K562 (cell line): ENCODE results near the gene RNF123. TPM values are rescaled to one million over a fixed set of nuclear protein-coding genes. Genes with fewer than 3 reads are reported as not detected.

Source experiments
- EWSR1 ChIP-seq: fragments of 450-650 bp; IDR thresholded peaks from 2 replicates; pipeline ENCODE4 v1.6.1; 2018; ENCODE audit warnings: borderline replicate concordance, mild to moderate bottlenecking, low read depth, moderate library complexity; ENCODE audit not compliant: partially characterized antibody
- FOXJ2 ChIP-seq: fragments of 200-800 bp; sonication (Bioruptor generic); IDR thresholded peaks from 2 replicates; pipeline ENCODE4 v1.6.1; 2016; ENCODE audit warnings: missing genetic modification characterization, missing compliant biosample characterization
- GATA2 ChIP-seq: sonication (generic); formaldehyde crosslinking; IDR thresholded peaks from 2 replicates; pipeline ENCODE4 v1.4.0; 2020; ENCODE audit warnings: mild to moderate bottlenecking, missing genetic modification reagents
- HEY1 ChIP-seq: fragments of 250-450 bp; sonication (Bioruptor Pico); IDR thresholded peaks from 2 replicates; pipeline ENCODE4 v1.5.0; 2020; ENCODE audit warnings: mild to moderate bottlenecking, moderate library complexity, borderline replicate concordance
- NR2C2 ChIP-seq, 2 experiments: fragments of 200-800 bp in 1 of 2; sonication (Bioruptor generic) in 1 of 2; sonication (generic) in 1 of 2; formaldehyde crosslinking in 1 of 2; IDR thresholded peaks; 2 replicates each; pipeline versions ENCODE4 v1.6.1 to v1.8.0; 2016 to 2022; ENCODE audit warnings: mild to moderate bottlenecking in 1 of 2, missing compliant biosample characterization in 1 of 2, missing genetic modification characterization in 1 of 2, missing genetic modification reagents in 1 of 2
- SMARCA4 ChIP-seq: fragments of 450-650 bp; IDR thresholded peaks from 2 replicates; pipeline ENCODE4 v1.6.1; 2016
- STAG1 ChIP-seq: sonication (generic); formaldehyde crosslinking; IDR thresholded peaks from 2 replicates; pipeline ENCODE4 v1.5.0; 2020; ENCODE audit warnings: missing genetic modification reagents, borderline replicate concordance
- ZNF589 ChIP-seq: fragments of 200-800 bp; sonication (Bioruptor generic); IDR thresholded peaks from 2 replicates; pipeline ENCODE4 v1.6.1; 2016; ENCODE audit warnings: low read depth, missing genetic modification characterization, missing compliant biosample characterization
- ZZZ3 ChIP-seq: fragments of 450-650 bp; IDR thresholded peaks from 2 replicates; pipeline ENCODE4 v1.6.1; 2016; ENCODE audit warnings: antibody characterized with exemption, mild to moderate bottlenecking, moderate library complexity
- polyA plus RNA-seq, 8 experiments: library from polyadenylated mRNA; depleted of rRNA in 4 of 8; stranded (reverse) in 5 of 8; unstranded in 3 of 8; fragments of >200 nt; fragmentation: Nextera tagmentation in 2 of 8; fragmentation: Illumina TruSeq in 1 of 8; extraction: Ambion mirVana in 2 of 8; extraction: Trizol in 1 of 8; gene quantifications; 2 replicates each; pipeline versions ENCODE4 v1.2.1 to v1.2.3, GENCODE V29; 2011 to 2014; ENCODE audit warnings: inconsistent platforms in 1 of 8, missing spikeins in 1 of 8
- total RNA-seq, 7 experiments: library from RNA; depleted of rRNA in 6 of 7; stranded (reverse); fragments of >200 nt in 6 of 7; fragmentation: Illumina TruSeq in 2 of 7; extraction: Trizol in 2 of 7; gene quantifications; 2 replicates each; pipeline versions ENCODE4 v1.2.1 to v1.2.3, GENCODE V29; 2011 to 2021; ENCODE audit warnings: low replicate concordance in 1 of 7
- TF ChIP-seq, protein P1 (sequence below): fragments of 450-650 bp; conservative IDR thresholded peaks from 2 replicates; pipeline ENCODE4 v1.6.1; 2016; ENCODE audit warnings: missing genetic modification characterization, low read depth, mild to moderate bottlenecking, control low read depth, missing compliant biosample characterization
- TF ChIP-seq, protein P2 (sequence below), 2 experiments: IDR thresholded peaks; 2 replicates each; pipeline ENCODE4 v1.6.1; 2012; ENCODE audit warnings: improper control_type of control experiment in 2 of 2, low read depth in 2 of 2, low read length in 2 of 2, borderline replicate concordance in 1 of 2

RNF123 gene
- total and polyA plus RNA-seq, 9 of the 15 experiments (the other 6 are each of a cell fraction or from before 2014, with no cell fraction given): 8.7 to 53.1 (median 17.5) TPM

DNA sequence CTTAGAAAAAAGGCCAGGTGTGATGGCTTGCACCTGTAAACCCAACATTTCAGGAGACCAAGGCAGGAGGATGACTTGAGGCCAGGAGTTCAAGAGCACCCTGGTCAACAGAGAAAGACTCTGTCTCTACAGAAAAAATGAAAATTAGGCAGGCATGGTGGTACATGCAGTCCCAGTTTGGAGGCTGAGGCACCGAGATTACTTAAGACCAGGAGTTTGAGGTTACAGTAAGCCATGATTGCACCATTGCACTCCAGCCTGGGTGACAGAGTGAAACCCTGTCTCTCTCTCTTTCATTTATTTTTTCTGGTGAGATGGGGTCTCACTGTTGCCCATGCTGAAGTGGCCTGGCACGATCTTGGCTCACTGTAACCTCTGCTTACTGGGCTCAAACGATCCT, 72.3 kb downstream of the RNF123 start (continued):
- TF ChIP-seq, protein P1, sequence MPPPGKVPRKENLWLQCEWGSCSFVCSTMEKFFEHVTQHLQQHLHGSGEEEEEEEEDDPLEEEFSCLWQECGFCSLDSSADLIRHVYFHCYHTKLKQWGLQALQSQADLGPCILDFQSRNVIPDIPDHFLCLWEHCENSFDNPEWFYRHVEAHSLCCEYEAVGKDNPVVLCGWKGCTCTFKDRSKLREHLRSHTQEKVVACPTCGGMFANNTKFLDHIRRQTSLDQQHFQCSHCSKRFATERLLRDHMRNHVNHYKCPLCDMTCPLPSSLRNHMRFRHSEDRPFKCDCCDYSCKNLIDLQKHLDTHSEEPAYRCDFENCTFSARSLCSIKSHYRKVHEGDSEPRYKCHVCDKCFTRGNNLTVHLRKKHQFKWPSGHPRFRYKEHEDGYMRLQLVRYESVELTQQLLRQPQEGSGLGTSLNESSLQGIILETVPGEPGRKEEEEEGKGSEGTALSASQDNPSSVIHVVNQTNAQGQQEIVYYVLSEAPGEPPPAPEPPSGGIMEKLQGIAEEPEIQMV (tag): no peak
- no peak for TF ChIP-seq NR2C2 (CRISPR knock-in tag; IDR thresholded peaks at IDR 0.05)
- no peak for TF ChIP-seq NR2C2 (tag; IDR thresholded peaks at IDR 0.05)
- no peak for TF ChIP-seq ZZZ3
- TF ChIP-seq SMARCA4: no peak
- no peak for TF ChIP-seq GATA2 (CRISPR knock-in tag)
- no peak for TF ChIP-seq HEY1 (CRISPR knock-in tag)
- TF ChIP-seq ZNF589 (CRISPR knock-in tag): no peak
- no peak for TF ChIP-seq FOXJ2 (tag)
- no peak for TF ChIP-seq STAG1 (CRISPR knock-in tag)
- TF ChIP-seq, protein P2, sequence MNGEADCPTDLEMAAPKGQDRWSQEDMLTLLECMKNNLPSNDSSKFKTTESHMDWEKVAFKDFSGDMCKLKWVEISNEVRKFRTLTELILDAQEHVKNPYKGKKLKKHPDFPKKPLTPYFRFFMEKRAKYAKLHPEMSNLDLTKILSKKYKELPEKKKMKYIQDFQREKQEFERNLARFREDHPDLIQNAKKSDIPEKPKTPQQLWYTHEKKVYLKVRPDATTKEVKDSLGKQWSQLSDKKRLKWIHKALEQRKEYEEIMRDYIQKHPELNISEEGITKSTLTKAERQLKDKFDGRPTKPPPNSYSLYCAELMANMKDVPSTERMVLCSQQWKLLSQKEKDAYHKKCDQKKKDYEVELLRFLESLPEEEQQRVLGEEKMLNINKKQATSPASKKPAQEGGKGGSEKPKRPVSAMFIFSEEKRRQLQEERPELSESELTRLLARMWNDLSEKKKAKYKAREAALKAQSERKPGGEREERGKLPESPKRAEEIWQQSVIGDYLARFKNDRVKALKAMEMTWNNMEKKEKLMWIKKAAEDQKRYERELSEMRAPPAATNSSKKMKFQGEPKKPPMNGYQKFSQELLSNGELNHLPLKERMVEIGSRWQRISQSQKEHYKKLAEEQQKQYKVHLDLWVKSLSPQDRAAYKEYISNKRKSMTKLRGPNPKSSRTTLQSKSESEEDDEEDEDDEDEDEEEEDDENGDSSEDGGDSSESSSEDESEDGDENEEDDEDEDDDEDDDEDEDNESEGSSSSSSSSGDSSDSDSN (IDR thresholded peaks at IDR 0.05; ENCODE audit: borderline replicate concordance in 1 of 2, low read depth in 2 of 2, low read length in 2 of 2): no peak
- no peak for TF ChIP-seq EWSR1
